GM21515 (cell line): Measurements from ENCODE around the gene SRGAP2C.
"Not testable (repeated sequence)": the region's sequence is repeated elsewhere in the genome, so short reads cannot be mapped to it uniquely, and the experiment has no call there.

Experiments
- ATAC-seq: cut with Tn5 transposase; IDR thresholded peaks from one replicate; pipeline ENCODE4 v1.9.1; 2021; ENCODE audit not compliant: unreplicated experiment

SRGAP2C gene

DNA sequence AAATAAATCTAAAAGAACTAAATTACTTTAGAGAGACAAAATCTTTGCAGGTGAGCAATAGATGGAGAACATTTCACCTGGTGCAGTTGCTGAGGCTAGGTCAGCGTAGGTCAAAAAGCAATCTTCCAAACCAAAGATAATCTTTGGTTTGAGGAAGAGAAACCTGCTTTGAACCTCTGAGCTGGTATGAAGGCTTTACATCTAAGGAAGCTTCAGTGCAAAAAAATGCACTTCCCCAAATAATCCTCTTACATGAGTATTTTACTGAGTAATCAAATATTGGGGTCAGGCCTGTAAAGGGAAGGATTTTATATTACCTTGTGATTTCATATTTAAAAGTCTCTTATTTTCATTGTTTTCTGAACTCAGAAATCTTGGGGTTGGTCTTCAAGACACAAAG, 223.6 kb downstream of the SRGAP2C start:
- no peak for ATAC-seq

- ATAC-seq: no peak
Observed at GRCh38 chr1:121413821-121414220, 229.0 kb downstream of the SRGAP2C start.

GRCh38 chr1:121414905-121415304, 230.1 kb downstream of the SRGAP2C start:
- no peak for ATAC-seq

DNA sequence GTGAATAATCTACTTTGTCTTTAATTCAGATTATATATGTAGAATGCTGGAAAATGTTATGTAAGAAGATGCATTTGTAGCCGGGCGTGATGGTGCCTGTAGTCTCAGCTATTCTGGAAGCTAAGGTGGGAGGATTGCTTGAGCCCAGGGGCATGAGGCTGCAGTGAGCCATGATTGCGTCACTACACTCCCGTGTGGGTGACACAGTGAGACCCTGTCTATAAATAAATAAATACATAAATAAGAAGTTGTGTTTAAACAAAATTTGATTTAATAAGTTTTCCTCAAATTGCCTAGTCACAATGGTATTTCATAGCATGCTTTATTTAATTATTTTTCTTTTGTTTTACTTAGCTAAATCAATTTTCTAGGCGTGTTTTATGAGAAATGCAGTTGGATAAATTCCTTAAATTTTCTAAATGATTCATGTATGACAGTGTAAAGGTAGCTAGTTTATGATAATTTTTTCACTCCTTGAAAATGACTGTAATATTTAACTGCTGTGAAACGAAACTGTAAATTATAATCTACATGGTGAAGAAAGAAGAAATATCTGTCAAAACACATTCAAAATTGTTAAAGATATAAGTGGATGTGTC, 232.6 kb downstream of the SRGAP2C start:
- no peak for ATAC-seq

DNA sequence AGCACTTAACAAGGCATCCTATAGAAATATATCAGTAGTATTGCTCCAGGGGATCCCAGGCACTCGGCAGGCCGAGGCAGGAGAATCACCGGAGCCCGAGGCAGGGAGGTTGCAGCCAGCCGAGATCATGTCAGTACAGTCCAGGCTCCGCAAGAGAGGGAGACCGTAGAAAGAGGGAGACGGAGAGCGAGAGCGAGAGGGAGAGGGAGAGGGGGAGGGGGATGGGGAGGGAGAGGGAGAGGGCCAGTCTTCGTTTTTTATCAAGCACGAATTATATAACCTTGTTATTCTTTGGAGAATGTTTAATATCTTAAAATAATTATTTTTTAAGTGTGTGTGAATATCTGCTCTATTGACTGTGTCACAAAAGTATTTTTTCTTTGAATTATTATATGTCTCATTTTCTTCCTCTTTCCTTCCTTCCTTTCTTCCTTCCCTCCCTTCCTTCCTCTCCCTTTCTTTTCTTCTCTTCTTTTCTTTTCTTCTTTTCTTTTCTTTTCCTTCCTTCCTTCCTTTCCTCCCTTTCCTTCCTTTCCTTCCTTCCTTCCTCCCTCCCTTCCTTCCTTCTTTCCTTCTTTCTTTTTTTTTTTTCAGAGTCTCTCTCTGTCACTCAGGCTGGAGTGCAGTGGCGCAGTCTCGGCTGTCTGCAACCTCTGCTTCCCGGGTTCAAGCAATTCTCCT, 233.7 kb downstream of the SRGAP2C start:
- no peak for ATAC-seq

- ATAC-seq: not testable (repeated sequence)
Observed at GRCh38 chr1:121419050-121419615, 234.4 kb downstream of the SRGAP2C start.

DNA sequence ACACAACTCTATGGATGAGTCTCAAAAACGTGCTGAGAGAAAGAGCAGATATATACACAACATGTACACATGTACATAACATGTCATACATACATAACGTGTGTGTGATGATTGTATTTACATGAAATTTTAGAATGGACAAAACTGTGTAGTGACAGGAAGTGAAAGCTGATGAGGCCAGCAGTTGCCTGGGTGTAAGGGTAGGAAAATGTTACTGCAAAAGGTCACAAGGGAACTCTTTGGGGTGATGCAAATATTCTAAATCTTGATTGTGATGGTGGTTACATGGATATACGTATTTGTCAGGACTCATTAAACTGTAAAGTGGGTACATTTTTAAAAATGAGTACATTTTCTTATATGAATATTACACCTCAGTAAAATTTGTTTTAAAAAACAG, 236.7 kb downstream of the SRGAP2C start:
- ATAC-seq: not testable (repeated sequence)

GRCh38 chr1:121423956-121424355, 239.2 kb downstream of the SRGAP2C start:
- not testable (repeated sequence) for ATAC-seq

GRCh38 chr1:121433517-121433916, 248.7 kb downstream of the SRGAP2C start:
- ATAC-seq: not testable (repeated sequence)

DNA sequence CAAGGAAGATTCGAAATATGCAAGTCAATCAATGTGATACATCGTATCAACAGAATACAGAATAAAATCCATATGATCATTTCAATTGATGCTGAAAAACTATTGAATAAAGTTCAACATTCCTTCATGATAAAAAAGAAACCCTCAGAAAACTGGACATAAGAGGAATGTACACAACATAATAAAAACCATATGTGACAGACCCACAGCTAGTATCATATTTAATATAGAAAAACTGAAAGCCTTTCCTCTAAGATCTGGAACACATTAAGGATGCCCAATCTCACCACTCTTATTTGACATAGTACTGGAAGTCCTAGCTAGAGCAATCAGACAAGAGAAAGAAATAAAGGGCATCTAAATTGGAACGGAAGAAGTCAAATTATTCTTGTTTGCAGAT, 254.1 kb downstream of the SRGAP2C start:
- ATAC-seq: not testable (repeated sequence)

DNA sequence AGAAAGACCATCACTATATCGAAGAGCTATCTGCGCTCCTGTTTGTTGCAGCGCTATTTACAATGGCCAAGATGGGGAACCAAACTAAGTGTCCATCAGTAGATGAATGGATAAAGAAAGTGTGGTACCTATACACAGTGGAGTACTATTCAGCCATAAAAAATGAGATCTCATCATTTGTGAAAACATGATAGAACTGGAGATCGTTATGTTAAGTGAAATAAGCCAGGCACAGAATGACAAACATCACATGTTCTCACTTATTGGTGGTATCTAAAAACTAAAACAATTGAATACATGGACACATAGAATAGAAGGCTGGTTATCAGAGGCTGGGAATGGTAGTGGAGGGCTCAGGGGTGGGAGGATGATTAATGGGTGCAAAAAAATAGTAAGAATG, 256.2 kb downstream of the SRGAP2C start:
- no peak for ATAC-seq
